ENCODE data around the gene THSD7B. TPM values are rescaled to one million over a fixed set of nuclear protein-coding genes. Genes with fewer than 3 reads are reported as not detected.
"Not testable (repeated sequence)": the region's sequence is repeated elsewhere in the genome, so short reads cannot be mapped to it uniquely, and the experiment has no call there.

Gene THSD7B
- total RNA-seq, 1 donor from 2014 or later, result 10.5 TPM

GRCh38 chr2:137535897-137536296 lies 770.6 kb downstream of the THSD7B start:
- no peak for DNase-seq (ENCODE audit: low spot score)
- H3K9me3 Mint-ChIP-seq (ENCODE audit: unreplicated experiment), result no peaks in the 10 kb centered on the region
- H3K27ac Mint-ChIP-seq (ENCODE audit: unreplicated experiment), result no peak overlapping the region
- no peaks in the 10 kb centered on the region for H3K27me3 Mint-ChIP-seq (ENCODE audit: unreplicated experiment)
- no peaks in the 10 kb centered on the region for H3K36me3 Mint-ChIP-seq (ENCODE audit: low read depth, unreplicated experiment)
- no peak for TF ChIP-seq CTCF (IDR thresholded peaks at IDR 0.05; ENCODE audit: unreplicated experiment)
- no peak overlapping the region for H3K4me3 Mint-ChIP-seq (ENCODE audit: unreplicated experiment)
- H3K4me1 Mint-ChIP-seq (ENCODE audit: unreplicated experiment), result no peaks in the 10 kb centered on the region

GRCh38 chr2:137539336-137539735 lies 774.0 kb downstream of the THSD7B start:
- Mint-ChIP-seq H3K27ac (ENCODE audit: unreplicated experiment) (no peak overlapping the region), H3K36me3 (ENCODE audit: low read depth, unreplicated experiment) (no peaks in the 10 kb centered on the region), H3K27me3 (ENCODE audit: unreplicated experiment) (no peaks in the 10 kb centered on the region), H3K4me1 (ENCODE audit: unreplicated experiment) (no peaks in the 10 kb centered on the region), H3K9me3 (ENCODE audit: unreplicated experiment) (no peaks in the 10 kb centered on the region), H3K4me3 (ENCODE audit: unreplicated experiment) (no peak overlapping the region)
- no peak for TF ChIP-seq CTCF (IDR thresholded peaks at IDR 0.05; ENCODE audit: unreplicated experiment)
- DNase-seq (ENCODE audit: low spot score), result no peak

- no peak overlapping the region for H3K27ac Mint-ChIP-seq (ENCODE audit: unreplicated experiment)
- H3K36me3 Mint-ChIP-seq (ENCODE audit: low read depth, unreplicated experiment), result no peaks in the 10 kb centered on the region
- no peaks in the 10 kb centered on the region for H3K4me1 Mint-ChIP-seq (ENCODE audit: unreplicated experiment)
Observed at GRCh38 chr2:137547842-137548241, 782.5 kb downstream of the THSD7B start.

GRCh38 chr2:137566387-137566786 lies 801.0 kb downstream of the THSD7B start:
- no peak overlapping the region for H3K4me3 Mint-ChIP-seq (ENCODE audit: unreplicated experiment)
- H3K9me3 Mint-ChIP-seq (ENCODE audit: unreplicated experiment), result no peaks in the 10 kb centered on the region
- H3K36me3 Mint-ChIP-seq (ENCODE audit: low read depth, unreplicated experiment), result no peaks in the 10 kb centered on the region
- no peak for TF ChIP-seq CTCF (IDR thresholded peaks at IDR 0.05; ENCODE audit: unreplicated experiment)
- no peaks in the 10 kb centered on the region for H3K27me3 Mint-ChIP-seq (ENCODE audit: unreplicated experiment)
- DNase-seq (ENCODE audit: low spot score), result no peak
- H3K4me1 Mint-ChIP-seq (ENCODE audit: unreplicated experiment), result no peaks in the 10 kb centered on the region
- no peak overlapping the region for H3K27ac Mint-ChIP-seq (ENCODE audit: unreplicated experiment)

More at GRCh38 chr2:137547842-137548241, 782.5 kb downstream of the THSD7B start:
- H3K4me3 Mint-ChIP-seq (ENCODE audit: unreplicated experiment), result no peak overlapping the region
- no peak for DNase-seq (ENCODE audit: low spot score)
- no peaks in the 10 kb centered on the region for H3K9me3 Mint-ChIP-seq (ENCODE audit: unreplicated experiment)
- H3K27me3 Mint-ChIP-seq (ENCODE audit: unreplicated experiment), result no peaks in the 10 kb centered on the region
- TF ChIP-seq CTCF (IDR thresholded peaks at IDR 0.05; ENCODE audit: unreplicated experiment), result no peak

GRCh38 chr2:137570484-137570883 lies 805.1 kb downstream of the THSD7B start:
- H3K9me3 Mint-ChIP-seq (ENCODE audit: unreplicated experiment), result no peaks in the 10 kb centered on the region
- no peaks in the 10 kb centered on the region for H3K27me3 Mint-ChIP-seq (ENCODE audit: unreplicated experiment)
- no peaks in the 10 kb centered on the region for H3K4me1 Mint-ChIP-seq (ENCODE audit: unreplicated experiment)
- H3K36me3 Mint-ChIP-seq (ENCODE audit: low read depth, unreplicated experiment), result no peaks in the 10 kb centered on the region
- no peak overlapping the region for H3K4me3 Mint-ChIP-seq (ENCODE audit: unreplicated experiment)
- no peak for TF ChIP-seq CTCF (IDR thresholded peaks at IDR 0.05; ENCODE audit: unreplicated experiment)
- no peak for DNase-seq (ENCODE audit: low spot score)
- no peak overlapping the region for H3K27ac Mint-ChIP-seq (ENCODE audit: unreplicated experiment)

- H3K9me3 Mint-ChIP-seq (ENCODE audit: unreplicated experiment); DNase-seq (ENCODE audit: low spot score); H3K4me3 Mint-ChIP-seq (ENCODE audit: unreplicated experiment); H3K36me3 Mint-ChIP-seq (ENCODE audit: low read depth, unreplicated experiment); H3K27me3 Mint-ChIP-seq (ENCODE audit: unreplicated experiment); H3K27ac Mint-ChIP-seq (ENCODE audit: unreplicated experiment); H3K4me1 Mint-ChIP-seq (ENCODE audit: unreplicated experiment): not testable (repeated sequence)
Observed at GRCh38 chr2:137587834-137588233, 822.5 kb downstream of the THSD7B start.

GRCh38 chr2:137588578-137588977 lies 823.2 kb downstream of the THSD7B start:
- H3K4me3 Mint-ChIP-seq (ENCODE audit: unreplicated experiment); H3K9me3 Mint-ChIP-seq (ENCODE audit: unreplicated experiment); H3K27me3 Mint-ChIP-seq (ENCODE audit: unreplicated experiment): not testable (repeated sequence)

More at GRCh38 chr2:137588578-137588977, 823.2 kb downstream of the THSD7B start:
- H3K4me1 Mint-ChIP-seq (ENCODE audit: unreplicated experiment); DNase-seq (ENCODE audit: low spot score); H3K27ac Mint-ChIP-seq (ENCODE audit: unreplicated experiment); H3K36me3 Mint-ChIP-seq (ENCODE audit: low read depth, unreplicated experiment): not testable (repeated sequence)

All from endothelial cell (in vitro differentiated cells).